ENCODE measurements around the gene MYO1D.
"Not testable (repeated sequence)": the region's sequence is repeated elsewhere in the genome, so short reads cannot be mapped to it uniquely, and the experiment has no call there.

MYO1D gene

DNA sequence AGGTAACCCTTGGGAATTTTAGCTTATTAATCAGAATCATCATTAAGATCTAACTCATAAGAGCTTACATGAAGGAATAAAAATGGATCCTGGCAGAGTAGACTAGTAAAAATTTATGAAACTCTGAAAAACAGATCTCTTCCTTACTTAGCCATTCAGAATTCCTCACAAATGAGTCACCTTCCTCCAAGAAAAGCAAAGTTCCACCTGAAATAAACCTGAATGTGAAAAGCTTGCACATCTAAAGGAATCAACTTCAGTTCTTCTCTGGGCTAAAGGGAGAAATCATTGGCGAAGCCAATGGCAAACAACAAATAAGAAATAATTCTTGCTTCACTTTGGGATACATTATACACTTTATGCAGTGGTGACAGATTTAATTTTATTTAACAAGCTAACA lies 22.7 kb downstream of the MYO1D start:
- DNase-seq = no peak

DNA sequence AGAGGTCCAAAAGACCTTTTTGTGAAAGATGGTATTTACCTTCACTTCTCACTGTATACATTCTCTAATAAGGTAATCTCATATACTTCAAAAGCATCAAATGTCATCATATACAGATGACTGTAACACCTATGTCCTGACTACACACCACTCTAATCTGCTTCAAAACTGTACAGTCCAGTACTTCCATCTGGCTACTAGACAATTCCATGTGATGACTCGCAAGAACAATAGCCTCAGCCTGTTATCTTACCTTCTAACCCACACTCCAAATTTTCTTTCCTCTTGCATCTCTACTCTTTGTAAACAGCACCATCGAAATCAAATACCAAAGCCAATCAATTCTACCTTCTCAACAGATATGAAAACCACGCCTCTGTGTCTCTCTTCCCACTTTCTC lies 24.1 kb downstream of the MYO1D start:
- DNase-seq = no peak

DNA sequence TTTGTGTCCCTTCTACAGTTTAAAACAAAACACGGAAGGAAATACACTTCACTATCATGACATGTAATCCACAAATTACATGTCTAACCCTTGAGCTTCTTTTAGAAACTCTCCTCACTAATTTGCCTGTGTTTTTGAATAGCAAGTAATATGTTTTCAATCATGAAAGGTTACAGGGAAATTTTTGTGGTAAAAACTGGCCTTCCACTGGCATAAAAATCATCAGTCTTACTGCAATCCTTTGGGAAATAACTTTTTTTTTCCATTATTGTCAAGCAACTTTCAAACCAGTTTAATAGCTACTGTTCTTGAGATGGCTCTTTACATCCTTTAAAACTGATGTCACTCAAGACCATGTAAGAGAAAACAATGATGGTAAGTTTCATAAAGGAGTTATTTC lies 27.0 kb downstream of the MYO1D start:
- no peak for DNase-seq

DNA sequence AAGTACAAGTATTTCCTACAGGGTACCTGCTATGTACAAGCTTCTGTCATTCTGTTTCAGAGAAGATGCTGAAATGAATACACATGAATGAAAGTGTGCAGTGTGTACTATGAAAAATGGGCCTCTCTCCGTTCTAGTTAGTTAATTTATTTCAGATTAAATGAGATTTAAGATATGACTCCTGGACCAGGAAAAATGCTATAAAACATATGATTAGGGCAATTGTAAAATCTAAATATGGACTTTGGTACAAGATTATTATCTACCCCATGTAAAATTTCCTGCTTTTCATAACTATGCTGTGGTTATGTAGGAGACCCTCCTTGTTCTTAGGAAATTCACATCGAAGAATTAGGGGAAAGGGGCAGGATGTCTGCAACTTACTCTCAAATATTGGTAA lies 28.9 kb downstream of the MYO1D start:
- DNase-seq = no peak

DNA sequence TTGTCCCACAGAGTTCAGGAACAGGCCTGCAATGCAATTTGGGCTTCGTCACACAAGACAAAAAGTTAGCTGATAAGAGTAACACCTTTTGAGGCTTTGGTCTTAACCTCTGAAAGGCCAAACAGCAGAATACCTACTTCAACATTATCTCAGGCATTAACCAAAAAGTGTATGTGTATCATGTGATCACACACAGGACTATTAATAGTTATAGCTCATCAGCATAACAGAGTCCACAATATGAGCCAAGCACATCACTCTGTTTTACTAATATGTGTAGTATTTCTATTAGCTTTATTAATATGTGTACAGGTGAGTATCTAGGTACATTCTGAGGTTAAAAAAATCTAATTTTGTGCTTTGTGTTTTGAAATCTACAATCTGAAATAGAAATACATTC lies 30.8 kb downstream of the MYO1D start:
- no peak for DNase-seq

DNA sequence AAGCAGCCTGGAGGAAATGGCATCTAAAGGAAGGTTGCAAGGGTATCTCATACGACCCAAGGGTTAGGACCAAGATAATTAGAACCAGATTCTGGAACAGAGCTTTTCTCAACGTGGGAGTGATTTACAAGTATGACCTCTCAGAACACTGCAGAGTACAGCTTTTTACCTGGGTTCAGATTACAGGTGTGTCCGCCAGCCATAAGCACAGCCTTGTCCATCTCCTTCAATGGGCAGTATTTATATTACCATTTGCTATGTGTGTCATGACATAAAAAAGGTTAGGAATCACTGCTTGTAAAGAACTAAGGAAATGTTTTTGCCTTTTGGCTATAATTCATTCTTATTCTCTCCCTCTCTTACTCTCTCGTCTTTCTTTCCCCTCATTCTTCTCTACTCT lies 36.7 kb downstream of the MYO1D start:
- no peak for DNase-seq

DNA sequence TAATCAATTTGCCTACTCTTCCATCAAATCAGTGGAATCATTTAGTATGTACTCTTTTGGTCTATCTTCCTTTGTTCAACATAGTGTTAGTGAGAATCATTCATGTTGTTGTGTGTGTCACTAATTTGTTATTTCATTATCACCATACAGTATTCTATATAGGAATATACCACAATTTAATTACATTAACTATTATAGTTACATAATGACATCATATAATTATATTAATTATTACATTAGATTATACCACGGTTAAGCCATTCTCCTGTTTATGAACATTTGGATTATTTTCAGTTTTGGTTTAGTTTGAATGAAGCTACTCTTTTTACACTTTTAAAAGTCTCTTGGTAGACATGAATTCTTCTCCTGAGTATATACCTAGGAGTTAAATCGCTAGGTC lies 40.4 kb downstream of the MYO1D start:
- DNase-seq = no peak

DNA sequence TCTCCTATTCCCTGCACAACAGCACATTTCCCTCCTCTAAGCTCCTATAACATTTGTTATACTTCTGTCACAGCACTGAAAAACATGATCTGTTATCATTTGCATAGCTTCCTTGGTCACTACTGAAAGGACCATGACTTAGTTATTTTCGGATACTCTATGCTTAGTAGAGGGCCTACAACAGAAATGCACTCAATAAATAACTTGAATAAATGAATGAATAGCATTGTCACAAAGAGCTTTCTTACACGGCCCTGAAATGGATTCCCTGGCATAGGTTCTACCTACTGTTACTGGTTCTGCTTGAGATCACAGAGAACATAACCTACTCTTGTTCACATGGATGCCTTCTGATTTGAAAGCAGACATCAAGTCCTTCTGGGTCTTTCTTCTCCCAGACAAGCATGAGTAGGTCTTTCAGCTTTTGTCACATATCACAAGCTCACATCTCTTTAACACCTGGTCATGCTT lies 41.6 kb downstream of the MYO1D start:
- DNase-seq = no peak

DNA sequence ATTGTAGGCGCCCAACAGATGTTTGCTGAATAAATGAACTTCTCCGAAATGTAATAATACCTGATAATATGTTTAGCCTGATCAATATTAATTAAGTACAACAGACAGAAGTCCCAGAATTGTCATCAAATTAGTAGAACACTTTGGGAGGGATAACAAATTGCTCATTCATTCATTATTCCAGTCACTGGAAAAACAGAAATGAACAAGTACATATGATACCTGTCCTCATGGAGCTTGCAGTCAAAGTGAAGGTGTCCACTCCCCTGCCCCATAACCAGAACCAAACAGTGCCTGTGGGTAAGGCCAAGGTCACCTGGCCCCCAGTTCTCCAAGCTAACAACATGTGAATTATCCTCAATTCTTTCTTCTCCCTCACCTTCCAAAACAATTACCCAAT lies 42.8 kb downstream of the MYO1D start:
- no peak for DNase-seq

DNA sequence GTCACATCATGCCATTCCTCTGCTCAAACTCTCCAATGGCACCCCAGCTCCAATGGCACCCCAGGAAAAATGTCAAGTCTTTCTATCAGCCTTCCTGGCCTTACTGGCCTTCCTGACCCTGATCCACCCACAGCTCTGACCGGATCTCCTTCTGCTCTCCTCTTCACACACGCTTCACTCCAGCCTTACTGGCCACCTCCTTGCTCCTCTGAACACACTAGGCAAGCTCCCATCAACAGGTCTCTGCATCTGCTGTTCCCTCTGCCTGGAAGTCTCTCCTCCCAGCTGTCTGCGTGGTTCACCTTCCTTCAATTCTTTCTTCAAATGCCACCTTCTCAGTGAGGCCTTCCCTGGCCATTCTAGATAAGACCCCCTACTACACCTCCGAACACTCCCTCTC lies 43.4 kb downstream of the MYO1D start:
- DNase-seq = no peak

DNA sequence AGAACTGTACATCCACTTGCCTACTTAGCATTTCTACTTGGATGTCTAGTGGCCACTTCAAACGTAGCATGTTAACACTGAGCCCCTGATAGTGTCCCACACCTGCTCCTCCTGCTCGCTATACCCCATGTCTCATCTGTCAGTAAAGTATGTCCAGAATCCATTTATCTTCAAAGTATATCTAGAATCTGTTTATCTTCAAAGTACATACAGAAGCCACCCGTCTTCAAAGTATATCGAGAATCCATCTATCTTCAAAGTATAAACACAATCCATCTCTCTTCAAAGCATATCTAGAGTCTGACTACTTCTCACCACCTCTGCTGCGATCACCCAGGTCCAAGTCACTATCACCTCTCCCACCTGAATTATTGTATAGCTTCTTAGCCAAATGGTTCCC lies 43.8 kb downstream of the MYO1D start:
- no peak for DNase-seq

DNA sequence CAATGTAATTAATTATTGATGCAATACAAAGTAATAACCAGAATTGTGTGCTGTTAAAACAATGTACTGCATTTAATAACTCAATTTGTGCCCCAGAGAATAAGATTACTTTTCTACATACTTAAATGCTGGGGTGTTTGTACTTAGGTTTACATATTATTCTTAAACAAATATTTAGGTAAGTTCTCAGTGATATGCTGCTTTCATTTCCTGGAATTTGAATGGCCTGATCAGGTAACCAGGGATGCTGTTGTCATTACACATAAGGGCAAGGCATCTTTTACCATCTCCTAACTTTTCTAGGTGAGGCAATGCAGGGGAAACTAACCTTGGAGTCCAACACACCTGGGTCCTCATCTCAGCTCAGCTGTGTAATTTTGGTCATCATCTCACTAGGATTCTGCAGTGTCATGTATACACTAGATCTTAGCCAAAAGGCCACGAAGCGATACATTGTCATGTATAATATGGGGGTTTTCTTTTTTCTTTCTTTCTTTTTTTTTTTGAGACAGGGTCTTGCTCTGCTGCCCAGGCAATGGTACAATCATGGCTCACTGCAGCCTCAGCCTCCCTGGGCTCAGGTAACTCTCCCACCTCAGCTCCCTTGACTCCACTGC lies 45.2 kb downstream of the MYO1D start:
- no peak for DNase-seq

DNA sequence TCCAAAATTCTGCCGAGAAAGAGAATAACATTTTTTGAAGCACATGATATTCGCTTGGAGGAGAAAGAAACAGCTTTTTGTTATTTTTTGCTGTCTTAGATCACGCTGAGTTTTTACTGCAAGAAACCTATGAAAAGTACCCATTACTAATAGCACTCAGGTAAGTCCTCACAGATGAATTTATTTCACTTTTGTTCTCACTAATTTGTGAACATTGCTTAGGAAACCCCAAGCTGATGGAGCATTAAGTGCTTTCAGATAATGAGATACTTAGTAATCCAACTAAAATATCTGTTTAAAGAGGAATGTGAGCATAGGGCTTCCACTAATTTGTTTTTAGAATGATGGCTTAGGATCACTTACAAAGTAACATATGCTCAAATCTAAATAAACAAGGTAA lies 45.7 kb downstream of the MYO1D start:
- no peak for DNase-seq

DNA sequence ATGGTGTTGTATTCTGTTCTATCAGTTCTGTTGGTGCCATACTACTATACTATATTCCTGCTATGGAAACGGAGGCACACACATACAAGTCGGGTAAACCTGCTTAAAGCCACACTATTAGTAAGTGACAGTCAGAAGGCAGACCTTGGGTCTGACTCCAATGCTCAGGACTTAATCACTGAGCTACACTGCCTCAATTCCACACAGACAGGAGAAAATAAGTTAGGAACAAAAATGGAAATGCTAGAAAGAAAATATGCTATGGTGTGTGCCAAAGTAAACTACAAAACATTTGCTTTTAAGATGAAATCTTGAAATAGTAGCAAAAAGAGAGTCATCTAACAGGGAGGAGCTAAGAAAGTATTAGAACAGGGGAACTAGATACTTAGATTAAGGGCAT lies 48.1 kb downstream of the MYO1D start:
- no peak for DNase-seq

DNA sequence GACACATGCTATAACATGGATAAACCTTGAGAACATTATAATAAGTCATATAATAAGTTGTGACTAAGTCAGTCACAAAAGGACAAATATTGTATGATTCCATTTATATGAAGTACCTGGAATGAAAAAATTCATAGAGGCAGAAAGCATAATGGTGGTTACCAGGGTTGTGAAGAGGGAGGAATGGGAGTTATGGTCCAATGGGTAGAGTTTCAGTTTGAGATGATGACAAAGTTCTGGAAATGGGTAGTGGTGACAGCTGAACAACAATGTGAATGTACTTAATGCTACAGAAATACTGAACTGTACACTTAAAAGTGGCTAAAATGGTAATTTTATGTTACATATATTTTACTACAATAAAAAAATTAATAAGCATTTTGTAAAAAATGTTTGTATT lies 49.7 kb downstream of the MYO1D start:
- no peak for DNase-seq

DNA sequence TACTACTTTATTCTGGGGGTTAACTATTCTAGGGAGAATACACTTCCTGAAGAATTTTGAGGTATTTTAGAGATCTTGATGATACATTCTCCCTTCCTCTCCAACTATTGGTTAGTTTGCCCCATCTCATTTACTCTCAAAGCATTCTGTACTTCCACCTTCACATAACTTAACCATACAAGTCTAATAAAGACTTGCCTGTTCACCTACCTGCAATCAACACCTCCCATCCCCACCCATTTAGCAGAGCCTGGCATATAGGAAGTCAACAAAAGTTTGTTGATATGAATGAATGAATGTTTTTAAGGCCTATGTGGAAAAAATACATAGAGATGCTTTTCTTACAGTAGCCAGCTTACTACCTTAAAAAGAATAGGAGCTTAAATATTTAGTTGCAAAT lies 50.8 kb downstream of the MYO1D start:
- no peak for DNase-seq

DNA sequence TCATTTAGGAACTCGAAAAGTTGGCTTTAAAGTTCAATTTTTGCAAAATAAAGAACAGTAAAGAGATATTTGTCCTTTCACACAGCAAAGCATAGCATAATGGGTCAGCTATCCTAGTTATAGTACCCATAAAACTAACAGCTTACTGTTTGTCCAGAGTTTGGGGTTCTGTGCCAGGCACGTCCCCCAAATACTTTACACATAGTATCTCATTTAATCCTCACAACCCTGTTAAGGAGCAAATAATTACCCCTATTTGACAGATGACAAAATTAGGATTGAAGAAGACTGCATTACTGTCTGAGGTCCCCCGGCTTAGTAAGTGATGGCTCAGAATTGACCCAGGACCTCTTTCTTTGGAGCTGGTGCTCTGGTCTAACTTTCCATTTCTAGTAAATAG lies 52.6 kb downstream of the MYO1D start:
- no peak for DNase-seq

DNA sequence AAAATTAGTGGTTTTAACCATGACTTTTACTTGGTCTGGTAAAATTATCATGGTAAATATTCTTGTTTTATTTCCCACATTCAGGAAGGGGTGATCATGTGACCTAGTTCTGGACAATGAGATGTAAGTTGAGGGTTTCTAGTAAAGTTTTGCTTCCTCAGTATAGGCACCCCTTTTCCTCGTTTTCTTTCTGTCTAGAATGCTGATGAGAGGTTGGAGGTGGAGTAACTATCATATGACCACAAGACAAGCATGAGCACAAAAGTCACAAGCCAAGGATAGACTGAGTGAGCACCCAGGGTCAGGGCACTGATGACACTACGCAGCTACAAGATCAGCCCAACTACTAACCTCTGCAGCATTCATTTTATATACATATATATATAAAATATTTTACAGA lies 53.9 kb downstream of the MYO1D start:
- DNase-seq = no peak

DNA sequence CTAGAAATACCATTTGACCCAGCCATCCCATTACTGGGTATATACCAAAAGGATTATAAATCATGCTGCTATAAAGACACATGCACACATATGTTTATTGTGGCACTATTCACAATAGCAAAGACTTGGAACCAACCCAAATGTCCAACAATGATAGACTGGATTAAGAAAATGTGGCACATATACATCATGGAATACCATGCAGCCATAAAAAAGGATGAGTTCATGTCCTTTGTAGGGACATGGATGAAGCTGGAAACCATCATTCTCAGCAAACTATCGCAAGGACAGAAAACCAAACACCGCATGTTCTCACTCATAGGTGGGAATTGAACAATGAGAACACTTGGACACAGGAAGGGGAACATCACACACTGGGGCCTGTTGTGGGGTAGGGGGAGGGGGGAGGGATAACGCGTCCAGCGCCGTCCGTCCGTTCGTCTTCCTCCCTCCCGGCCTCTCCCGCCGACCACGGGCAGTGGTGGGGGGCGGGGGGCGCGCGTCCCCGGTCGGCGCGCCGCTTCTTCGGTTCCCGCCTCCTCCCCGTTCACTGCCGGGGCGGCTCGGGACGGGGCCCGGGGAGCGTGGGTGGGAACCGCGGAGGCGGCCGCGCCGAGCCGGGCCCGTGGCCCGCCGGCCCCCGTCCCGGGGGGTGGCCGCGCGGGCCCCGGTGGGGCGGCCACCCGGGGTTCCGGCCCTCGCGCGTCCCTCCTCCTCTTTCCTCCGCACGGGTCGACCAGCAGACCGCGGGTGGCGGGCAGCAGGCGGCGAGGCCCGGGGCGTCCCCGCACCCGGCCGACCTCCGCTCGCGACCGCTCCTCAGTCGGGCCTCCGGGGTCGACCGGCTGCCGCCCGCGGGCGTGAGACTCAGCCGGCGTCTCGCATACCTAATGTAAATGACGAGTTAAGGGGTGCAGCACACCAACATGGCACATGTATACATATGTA lies 54.7 kb downstream of the MYO1D start:
- not testable (repeated sequence) for DNase-seq

DNA sequence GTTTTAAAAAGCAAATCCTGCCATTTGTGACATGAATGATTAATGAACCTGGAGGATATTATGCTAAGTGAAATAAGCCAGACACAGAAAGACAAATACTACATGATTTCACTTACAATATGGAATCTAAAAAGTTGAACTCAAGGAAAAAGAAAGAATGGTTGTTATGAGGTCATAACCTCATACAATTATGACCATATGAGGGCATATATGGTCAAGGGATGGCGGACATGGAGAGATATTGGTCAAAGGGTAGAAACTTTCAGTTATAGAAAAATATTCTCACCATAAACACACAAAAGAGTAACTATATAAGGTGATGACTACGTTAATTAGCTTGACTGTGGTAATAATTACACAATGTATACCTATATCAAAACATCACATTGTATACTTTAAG lies 56.5 kb downstream of the MYO1D start:
- DNase-seq = no peak

DNA sequence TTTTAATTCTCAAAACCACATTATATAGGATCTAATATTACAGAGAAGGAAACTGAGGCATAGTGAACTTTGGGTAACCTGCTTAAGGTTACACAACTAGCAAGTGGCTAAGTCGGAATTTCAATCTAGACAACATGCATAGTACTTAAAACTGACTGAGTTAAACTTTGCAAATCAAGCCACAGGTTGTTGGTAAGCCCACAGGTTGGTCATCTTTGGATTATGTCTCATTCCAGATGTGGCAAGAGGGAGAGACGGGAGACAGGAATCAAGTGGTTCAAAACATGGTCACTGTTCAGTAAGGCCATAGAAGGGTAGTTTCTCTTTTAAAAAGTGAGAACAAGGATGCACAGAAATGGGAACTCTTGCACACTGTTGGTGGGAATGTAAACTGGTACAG lies 57.1 kb downstream of the MYO1D start:
- no peak for DNase-seq

DNA sequence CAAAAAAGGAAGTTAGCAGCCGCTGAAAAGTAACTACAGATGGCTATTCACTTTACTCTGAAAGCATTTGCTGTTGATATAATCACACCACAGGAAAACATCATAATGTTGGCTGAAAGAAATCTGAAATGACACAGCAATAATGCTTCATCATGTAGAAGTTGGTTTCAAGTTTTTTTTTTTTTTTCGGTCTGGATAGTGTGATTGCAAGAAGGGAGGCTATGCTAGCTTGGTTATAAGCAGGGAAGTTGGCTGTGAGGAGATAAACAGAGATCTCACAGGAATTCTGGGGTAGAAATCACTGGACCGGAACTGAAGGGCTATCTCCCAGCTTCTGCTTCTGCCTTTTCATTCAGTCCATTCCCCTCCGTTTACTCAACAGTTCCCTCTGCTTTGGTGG lies 57.9 kb downstream of the MYO1D start:
- DNase-seq = no peak

DNA sequence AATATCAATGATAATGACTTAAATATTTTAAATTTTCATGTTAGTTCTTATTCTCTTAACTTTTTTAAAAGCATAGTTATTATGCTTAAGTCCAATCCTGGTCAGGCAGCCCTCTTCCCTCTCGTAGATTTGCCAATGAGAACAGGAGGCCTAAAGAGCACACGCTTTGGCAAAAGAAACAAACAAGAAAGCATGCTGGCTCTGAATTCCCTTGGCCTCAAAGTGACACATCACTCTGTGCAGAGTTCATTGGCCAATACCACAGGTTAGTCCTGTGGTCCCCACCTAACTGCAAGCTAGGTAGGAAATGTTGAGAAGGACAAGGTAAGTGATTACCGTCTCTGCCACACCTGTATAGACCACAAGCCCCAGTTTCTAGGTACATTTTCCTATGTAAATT lies 61.5 kb downstream of the MYO1D start:
- no peak for DNase-seq

DNA sequence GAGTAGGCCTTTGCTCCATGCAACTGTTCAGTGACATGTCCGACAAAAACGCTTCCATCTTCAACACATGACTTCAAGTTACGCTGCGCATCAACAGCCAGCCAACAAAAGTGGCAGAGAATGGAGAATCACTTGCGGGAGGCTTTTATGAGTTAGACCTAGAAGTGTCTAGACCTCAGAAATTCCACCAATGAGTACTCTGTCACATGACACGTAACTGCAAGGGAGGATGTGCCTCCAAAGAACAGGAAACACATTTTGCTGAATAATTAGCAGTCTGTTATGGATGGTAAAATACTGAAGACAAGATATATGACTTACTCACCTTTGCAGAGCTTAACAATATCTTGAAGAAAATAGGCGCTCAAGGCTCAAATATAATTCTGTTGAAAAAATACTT lies 62.1 kb downstream of the MYO1D start:
- peak; percentile 65 for DNase-seq

DNA sequence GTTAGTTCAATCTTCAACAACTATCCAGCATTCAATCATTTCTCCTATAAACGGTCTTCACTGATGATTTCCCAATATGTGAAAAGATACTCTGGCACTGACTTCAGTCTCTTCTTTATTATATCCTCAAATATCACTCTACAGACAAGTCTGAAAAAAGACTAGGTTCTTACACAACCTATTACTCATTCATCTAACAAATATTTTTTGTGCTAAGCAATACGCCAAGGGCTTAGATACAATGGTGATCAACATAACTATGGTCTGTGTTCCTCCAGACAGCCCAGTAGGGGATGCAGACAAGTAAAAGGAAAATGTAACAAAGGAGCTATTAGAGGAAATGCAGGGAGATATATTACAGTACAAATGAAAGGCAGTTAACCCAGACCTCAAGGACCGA lies 63.9 kb downstream of the MYO1D start:
- DNase-seq = no peak
